Dedifferentiated amniotic fluid mesenchymal stem cell (primary cell): ENCODE measurements around the gene FLNA.
"Not testable (repeated sequence)": the region's sequence is repeated elsewhere in the genome, so short reads cannot be mapped to it uniquely, and the experiment has no call there.

Experiments
- DNase-seq: peaks from one replicate; pipeline ENCODE4 v3.0.0-alpha.2; 2016; ENCODE audit errors: extremely low spot score

The FLNA gene, protein sequence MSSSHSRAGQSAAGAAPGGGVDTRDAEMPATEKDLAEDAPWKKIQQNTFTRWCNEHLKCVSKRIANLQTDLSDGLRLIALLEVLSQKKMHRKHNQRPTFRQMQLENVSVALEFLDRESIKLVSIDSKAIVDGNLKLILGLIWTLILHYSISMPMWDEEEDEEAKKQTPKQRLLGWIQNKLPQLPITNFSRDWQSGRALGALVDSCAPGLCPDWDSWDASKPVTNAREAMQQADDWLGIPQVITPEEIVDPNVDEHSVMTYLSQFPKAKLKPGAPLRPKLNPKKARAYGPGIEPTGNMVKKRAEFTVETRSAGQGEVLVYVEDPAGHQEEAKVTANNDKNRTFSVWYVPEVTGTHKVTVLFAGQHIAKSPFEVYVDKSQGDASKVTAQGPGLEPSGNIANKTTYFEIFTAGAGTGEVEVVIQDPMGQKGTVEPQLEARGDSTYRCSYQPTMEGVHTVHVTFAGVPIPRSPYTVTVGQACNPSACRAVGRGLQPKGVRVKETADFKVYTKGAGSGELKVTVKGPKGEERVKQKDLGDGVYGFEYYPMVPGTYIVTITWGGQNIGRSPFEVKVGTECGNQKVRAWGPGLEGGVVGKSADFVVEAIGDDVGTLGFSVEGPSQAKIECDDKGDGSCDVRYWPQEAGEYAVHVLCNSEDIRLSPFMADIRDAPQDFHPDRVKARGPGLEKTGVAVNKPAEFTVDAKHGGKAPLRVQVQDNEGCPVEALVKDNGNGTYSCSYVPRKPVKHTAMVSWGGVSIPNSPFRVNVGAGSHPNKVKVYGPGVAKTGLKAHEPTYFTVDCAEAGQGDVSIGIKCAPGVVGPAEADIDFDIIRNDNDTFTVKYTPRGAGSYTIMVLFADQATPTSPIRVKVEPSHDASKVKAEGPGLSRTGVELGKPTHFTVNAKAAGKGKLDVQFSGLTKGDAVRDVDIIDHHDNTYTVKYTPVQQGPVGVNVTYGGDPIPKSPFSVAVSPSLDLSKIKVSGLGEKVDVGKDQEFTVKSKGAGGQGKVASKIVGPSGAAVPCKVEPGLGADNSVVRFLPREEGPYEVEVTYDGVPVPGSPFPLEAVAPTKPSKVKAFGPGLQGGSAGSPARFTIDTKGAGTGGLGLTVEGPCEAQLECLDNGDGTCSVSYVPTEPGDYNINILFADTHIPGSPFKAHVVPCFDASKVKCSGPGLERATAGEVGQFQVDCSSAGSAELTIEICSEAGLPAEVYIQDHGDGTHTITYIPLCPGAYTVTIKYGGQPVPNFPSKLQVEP (N-terminal part only)

DNA sequence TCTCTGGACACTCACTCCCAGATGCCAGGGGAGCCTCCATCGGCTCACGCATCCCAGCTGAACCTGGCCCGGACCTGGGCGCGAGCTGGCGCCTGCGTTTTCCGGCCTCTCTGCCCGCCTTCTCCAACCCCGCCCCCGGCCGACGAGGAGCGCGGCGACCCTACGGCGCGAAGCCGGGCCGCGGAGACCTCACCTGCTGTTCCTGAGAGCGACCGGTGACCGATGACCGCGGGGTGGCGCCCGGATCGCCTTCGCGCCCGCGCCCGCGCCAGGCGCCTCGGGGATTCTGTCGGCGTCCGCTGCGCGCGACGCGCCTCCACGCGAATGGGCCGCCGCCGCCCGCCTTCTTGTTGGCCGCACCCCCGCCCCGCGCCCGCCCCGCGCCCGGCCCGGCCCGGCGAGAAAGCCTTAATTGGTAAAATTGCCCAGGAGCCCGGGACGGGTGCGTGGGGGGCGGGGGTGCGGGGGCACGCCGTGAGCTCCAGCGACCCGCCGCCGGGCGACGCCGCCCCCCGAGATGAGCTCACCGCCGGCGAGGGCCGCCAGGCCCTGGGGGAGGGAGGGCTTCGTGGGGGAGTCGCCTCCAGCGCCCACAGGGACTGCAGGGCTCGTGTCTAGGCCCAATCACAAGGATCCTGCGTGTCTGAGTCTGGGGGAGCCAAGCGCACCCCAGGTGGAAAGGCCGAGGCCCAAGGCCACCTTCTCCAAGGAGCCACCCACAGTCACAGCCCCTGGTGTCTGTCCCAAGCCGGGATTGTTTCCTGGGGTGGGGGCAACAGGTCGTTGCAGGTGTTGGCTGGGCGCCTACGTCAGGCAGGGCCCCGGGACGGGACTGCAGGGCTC, at the start of gene FLNA:
FLNA (minus strand) TSS at position 322 of the 843 bp plus-strand sequence. CDS start 3,389 bp downstream, outside the sequence.
- DNase-seq: no peak

- DNase-seq: no peak
Measured at GRCh38 chrX:154420402-154420756, 45.9 kb upstream of the FLNA start.

DNA sequence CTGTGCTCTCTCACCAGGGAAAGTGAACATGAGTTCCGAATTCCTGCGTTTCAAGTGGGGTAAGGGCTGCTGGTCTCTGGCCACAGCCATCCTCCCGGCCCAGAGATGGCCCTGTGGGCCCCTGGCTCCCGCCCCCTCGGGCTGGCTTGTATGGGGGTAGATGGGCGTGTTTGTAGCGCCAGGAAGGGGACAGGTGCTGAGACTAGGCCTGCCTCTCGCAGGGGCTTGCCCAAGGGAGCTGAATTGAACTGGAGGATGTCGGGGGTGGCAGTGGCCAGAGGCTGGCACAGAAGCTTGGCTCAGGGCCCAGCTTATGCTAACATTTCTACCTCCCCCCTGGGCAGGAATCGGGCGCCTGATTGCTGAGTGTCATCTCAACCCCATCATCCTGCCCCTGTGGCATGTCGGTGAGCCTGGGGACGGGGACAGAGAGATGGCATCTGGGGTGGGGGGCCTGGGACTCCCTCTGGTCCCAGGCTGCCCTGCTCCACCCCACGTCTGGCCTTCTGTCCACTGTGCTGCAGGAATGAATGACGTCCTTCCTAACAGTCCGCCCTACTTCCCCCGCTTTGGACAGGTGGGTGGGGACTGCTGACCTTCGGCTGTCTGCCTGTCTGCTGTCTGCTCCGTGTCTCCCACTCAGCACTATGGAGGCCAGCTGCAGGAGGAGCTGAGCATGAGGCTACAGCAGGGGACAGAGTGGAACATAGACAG, 45.4 kb upstream of the FLNA start:
- DNase-seq: no peak

DNA sequence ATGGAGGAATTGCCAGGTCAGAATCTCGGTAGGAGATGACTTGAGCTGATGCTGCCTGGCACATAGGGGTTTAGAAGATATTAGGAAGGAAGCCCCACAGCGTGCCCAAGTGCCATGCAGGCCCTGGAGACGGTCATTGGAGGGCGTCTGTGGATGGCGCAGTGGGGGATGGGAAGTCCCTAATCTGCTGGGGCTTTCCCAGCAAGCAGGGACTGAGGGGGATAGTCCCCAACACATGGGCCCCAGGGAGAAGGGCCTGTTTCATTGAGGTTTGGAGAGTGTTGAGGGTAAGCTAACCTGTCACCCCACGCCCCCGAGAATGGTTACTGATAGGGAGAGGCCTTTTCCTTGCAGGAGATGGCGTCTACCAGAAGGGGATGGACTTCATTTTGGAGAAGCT, 44.8 kb upstream of the FLNA start:
- DNase-seq: no peak

DNA sequence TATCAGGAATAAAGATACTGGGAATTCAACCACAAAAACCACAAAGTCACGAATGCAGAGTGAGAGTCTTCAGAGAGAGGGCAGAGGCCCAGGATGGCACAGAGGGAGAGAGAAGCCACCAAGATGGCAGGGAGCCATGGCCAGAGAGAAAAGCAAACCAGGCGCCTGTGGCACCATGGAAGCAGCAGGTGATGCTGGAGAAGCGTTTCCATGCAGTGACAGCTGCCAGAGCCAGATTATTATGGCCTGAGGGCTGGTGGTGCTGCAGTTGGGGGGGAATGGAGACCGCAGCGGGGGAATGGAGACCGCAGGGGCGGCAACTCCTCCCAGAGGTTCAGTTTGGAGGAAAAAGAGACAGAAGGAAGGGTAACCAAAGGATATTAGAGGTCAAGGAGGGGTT, 42.7 kb upstream of the FLNA start:
- no peak for DNase-seq

- DNase-seq: no peak
Measured at GRCh38 chrX:154413142-154413541, 38.7 kb upstream of the FLNA start.

- DNase-seq: no peak
Measured at GRCh38 chrX:154412468-154412867, 38.0 kb upstream of the FLNA start.

GRCh38 chrX:154411981-154412340, 37.5 kb upstream of the FLNA start:
- no peak for DNase-seq

DNA sequence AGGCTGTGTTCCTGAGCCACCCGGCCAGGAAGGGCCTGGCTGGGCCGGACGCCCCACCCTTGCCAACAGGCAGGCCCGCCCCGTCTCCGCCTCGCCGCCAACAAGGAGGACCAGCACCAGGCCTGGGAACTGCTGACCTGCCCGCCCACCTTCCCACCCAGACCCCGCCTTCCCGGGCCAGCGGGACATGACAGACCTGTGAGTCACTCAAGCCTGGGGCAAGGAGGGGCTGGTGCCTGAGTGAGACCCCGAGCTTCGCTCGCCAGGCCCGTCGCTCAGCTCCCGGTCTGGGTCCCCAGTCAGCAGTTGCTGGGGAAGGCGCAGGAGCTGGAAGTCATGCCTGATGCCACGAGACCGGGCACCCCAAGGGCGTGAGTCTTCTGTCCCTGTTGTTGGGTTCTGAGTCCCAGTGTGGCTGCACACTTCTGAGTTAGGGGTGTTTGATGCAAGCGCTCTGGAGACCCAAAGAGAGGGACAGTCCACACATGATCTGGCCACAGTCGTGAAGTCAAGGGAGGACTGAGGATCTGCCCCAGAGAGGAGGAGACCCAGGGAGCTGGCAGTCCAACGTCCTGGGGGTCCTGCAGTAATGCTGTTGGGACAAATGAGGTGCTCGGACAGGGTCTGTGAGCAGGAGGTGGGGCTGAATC, 34.9 kb upstream of the FLNA start, which contains the start of gene DNASE1L1:
DNASE1L1 (minus strand) TSS at position 33 of the 650 bp plus-strand sequence. CDS start 3,686 bp downstream, outside the sequence.
- peak; percentile 22 for DNase-seq

GRCh38 chrX:154408659-154409221, 34.3 kb upstream of the FLNA start:
- no peak for DNase-seq

DNA sequence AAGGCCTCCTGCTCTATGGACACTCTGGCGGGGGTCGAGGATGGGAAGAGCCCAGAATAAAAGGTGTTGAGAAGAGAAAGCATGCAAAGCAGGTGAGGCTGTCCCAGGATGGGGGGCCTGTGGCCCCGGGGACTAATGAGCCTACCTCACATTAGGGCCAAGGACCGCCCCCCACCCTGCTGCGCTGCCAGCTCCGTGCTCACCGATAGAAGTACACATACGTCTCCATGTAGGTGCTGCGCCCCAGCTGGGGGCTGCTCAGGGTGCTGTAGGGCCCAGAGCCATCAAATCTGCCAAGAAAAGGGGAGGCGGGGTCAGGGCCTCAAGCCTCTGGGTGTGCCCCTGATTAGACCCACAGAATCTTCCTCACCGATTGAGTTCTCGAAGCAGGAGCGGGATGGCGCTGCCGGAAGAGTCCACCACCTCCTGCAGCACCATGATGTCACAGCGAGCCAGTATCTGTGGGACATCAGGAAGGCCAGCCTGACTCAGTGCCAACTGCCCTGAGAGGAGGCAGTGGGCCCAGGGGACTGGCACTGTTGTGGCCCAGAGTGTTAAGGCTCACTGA, 30.3 kb upstream of the FLNA start:
- no peak for DNase-seq

- DNase-seq: no peak
Measured at GRCh38 chrX:154403858-154404257, 29.4 kb upstream of the FLNA start.

GRCh38 chrX:154403192-154403591, 28.8 kb upstream of the FLNA start:
- no peak for DNase-seq

GRCh38 chrX:154402622-154403127, 28.2 kb upstream of the FLNA start:
- DNase-seq: no peak

GRCh38 chrX:154401918-154402621, 27.6 kb upstream of the FLNA start:
- no peak for DNase-seq

DNA sequence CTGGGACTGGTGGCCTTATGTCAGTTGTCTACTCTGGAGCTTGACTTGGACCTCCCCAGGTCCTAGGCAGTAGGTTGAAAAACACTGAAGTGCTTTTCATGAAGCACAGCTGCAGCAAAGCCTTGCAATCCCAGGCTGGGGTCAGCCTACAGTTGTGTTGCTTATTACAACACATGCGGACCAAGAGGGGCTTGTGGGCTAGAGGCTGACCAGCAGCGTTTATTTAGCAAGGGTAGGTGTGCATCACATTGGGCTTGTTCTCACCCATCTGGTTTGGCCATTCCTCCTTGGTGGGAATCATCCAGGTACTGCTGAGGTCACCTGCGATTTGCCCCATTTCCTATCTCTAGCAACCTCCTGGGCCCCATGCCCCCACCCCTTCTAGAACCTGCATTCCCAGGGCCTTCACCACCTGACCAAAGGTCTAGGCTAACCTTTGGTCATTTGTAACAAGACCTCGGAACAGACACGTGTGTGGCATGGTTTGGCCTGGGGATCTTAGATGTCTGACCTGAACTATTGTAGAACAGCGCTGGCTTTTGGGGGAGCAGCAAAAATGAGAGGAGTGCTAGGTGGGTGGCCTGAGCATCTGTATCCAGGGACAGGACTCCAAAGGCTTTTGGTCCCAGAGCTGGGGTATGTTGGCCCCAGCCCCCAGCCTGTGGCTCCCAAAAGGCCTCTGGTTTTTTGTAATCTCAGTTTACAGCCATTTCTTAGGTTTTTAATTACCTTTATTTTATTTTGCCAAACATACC, 26.8 kb upstream of the FLNA start:
- DNase-seq: no peak

GRCh38 chrX:154400369-154400817, 26.0 kb upstream of the FLNA start:
- DNase-seq: not testable (repeated sequence)
